ENCODE data around the gene CDH13.

CDH13 gene

GRCh38 chr16:83443972-83444371 lies 817.2 kb downstream of the CDH13 start:
- no peak for ATAC-seq
- no peak for TF ChIP-seq SNAI2 (CRISPR knock-in tag; IDR thresholded peaks at IDR 0.05)
- TF ChIP-seq ZC3H10 (CRISPR knock-in tag; IDR thresholded peaks at IDR 0.05) = no peak
- no peak for TF ChIP-seq RARB (CRISPR knock-in tag; IDR thresholded peaks at IDR 0.05)

DNA sequence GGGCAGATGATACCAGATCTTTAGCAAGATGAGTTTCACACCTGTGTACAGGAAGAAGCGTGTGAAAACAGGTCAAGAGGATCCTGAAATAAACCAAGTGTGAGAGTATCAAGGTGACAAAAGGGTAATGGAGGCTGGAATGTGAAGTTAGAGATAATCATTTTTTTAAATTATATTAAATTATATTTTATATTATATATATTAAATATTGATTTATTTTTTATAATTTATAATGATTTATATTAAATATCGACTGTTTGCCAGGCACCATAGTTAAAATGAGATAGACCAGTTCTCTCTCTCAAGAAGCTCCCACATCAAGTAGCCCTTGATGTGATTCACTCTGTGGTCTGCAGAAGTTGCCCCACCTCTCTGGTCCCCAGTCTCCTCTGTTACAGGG lies 820.8 kb downstream of the CDH13 start:
- TF ChIP-seq, protein P1, sequence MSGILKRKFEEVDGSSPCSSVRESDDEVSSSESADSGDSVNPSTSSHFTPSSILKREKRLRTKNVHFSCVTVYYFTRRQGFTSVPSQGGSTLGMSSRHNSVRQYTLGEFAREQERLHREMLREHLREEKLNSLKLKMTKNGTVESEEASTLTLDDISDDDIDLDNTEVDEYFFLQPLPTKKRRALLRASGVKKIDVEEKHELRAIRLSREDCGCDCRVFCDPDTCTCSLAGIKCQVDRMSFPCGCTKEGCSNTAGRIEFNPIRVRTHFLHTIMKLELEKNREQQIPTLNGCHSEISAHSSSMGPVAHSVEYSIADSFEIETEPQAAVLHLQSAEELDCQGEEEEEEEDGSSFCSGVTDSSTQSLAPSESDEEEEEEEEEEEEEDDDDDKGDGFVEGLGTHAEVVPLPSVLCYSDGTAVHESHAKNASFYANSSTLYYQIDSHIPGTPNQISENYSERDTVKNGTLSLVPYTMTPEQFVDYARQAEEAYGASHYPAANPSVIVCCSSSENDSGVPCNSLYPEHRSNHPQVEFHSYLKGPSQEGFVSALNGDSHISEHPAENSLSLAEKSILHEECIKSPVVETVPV (CRISPR knock-in tag; IDR thresholded peaks at IDR 0.05) = no peak
- TF ChIP-seq ARNTL (CRISPR knock-in tag; IDR thresholded peaks at IDR 0.05; ENCODE audit: borderline replicate concordance, low read depth) = no peak
- no peak for TF ChIP-seq RARB (CRISPR knock-in tag; IDR thresholded peaks at IDR 0.05)
- no peak for TF ChIP-seq TCF4 (CRISPR knock-in tag; IDR thresholded peaks at IDR 0.05; ENCODE audit: borderline replicate concordance)
- no peak for TF ChIP-seq ISL1 (CRISPR knock-in tag; IDR thresholded peaks at IDR 0.05)
- TF ChIP-seq SNAI2 (CRISPR knock-in tag; IDR thresholded peaks at IDR 0.05) = no peak
- TF ChIP-seq BACH2 (CRISPR knock-in tag; IDR thresholded peaks at IDR 0.05; ENCODE audit: borderline replicate concordance) = no peak
- no peak for TF ChIP-seq PPARA (CRISPR knock-in tag; IDR thresholded peaks at IDR 0.05; ENCODE audit: borderline replicate concordance)
- no peak for TF ChIP-seq CSDC2 (CRISPR knock-in tag; IDR thresholded peaks at IDR 0.05)
- TF ChIP-seq ZC3H10 (CRISPR knock-in tag; IDR thresholded peaks at IDR 0.05) = no peak
- TF ChIP-seq, protein P2, sequence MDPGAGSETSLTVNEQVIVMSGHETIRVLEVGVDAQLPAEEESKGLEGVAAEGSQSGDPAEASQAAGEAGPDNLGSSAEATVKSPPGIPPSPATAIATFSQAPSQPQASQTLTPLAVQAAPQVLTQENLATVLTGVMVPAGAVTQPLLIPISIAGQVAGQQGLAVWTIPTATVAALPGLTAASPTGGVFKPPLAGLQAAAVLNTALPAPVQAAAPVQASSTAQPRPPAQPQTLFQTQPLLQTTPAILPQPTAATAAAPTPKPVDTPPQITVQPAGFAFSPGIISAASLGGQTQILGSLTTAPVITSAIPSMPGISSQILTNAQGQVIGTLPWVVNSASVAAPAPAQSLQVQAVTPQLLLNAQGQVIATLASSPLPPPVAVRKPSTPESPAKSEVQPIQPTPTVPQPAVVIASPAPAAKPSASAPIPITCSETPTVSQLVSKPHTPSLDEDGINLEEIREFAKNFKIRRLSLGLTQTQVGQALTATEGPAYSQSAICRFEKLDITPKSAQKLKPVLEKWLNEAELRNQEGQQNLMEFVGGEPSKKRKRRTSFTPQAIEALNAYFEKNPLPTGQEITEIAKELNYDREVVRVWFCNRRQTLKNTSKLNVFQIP (CRISPR knock-in tag; IDR thresholded peaks at IDR 0.05; ENCODE audit: borderline replicate concordance, low read depth) = no peak
- no peak for TF ChIP-seq ZNF8 (CRISPR knock-in tag; IDR thresholded peaks at IDR 0.05)
- TF ChIP-seq ZFP3 (CRISPR knock-in tag; IDR thresholded peaks at IDR 0.05) = no peak
- TF ChIP-seq ESRRG (CRISPR knock-in tag; IDR thresholded peaks at IDR 0.05) = no peak
- TF ChIP-seq ZNF70 (CRISPR knock-in tag; IDR thresholded peaks at IDR 0.05) = no peak
- TF ChIP-seq ZNF565 (CRISPR knock-in tag; conservative IDR thresholded peaks at IDR 0.05; ENCODE audit: low read depth) = no peak
- TF ChIP-seq ZFP30 (CRISPR knock-in tag; IDR thresholded peaks at IDR 0.05) = no peak
- no peak for TF ChIP-seq PATZ1 (CRISPR knock-in tag; IDR thresholded peaks at IDR 0.05; ENCODE audit: borderline replicate concordance)
- ATAC-seq = no peak

DNA sequence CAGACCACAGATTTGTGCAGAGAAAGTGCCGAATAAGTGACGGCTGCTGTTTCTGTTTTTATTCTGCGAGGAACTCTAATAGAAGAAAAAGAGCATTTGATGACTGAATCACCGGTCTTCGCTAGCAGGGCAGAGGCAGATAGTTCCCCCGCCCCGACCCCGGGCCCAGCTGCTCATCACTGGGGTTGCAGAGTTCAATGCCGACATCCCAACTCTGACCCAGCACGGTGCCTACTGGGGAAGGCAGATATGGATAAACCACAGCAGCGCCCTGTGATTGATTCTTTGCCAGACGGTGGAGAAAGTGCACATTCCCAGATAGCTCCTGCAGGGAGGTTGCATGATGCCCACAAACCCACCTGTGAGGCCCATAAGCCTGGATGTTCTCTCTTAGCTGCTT lies 823.1 kb downstream of the CDH13 start:
- TF ChIP-seq RARB (CRISPR knock-in tag; IDR thresholded peaks at IDR 0.05) (no peak), ZFP3 (CRISPR knock-in tag; IDR thresholded peaks at IDR 0.05) (no peak), ZNF8 (CRISPR knock-in tag; IDR thresholded peaks at IDR 0.05) (no peak), TCF4 (CRISPR knock-in tag; IDR thresholded peaks at IDR 0.05; ENCODE audit: borderline replicate concordance) (no peak), ZNF70 (CRISPR knock-in tag; IDR thresholded peaks at IDR 0.05) (no peak), ZC3H10 (CRISPR knock-in tag; IDR thresholded peaks at IDR 0.05) (no peak), GLIS3 (CRISPR knock-in tag; IDR thresholded peaks at IDR 0.05) (no peak), TOX (CRISPR knock-in tag; IDR thresholded peaks at IDR 0.05; ENCODE audit: borderline replicate concordance) (no peak), OSR1 (CRISPR knock-in tag; IDR thresholded peaks at IDR 0.05) (no peak), ZFP30 (CRISPR knock-in tag; IDR thresholded peaks at IDR 0.05) (no peak), ESRRG (CRISPR knock-in tag; IDR thresholded peaks at IDR 0.05) (no peak), PPARA (CRISPR knock-in tag; IDR thresholded peaks at IDR 0.05; ENCODE audit: borderline replicate concordance) (no peak), ARNTL (CRISPR knock-in tag; IDR thresholded peaks at IDR 0.05; ENCODE audit: borderline replicate concordance, low read depth) (no peak)
- TF ChIP-seq, protein P1 (CRISPR knock-in tag; IDR thresholded peaks at IDR 0.05) = no peak
- TF ChIP-seq, protein P2 (CRISPR knock-in tag; IDR thresholded peaks at IDR 0.05; ENCODE audit: borderline replicate concordance, low read depth) = no peak
- ATAC-seq = no peak

Measured in SK-N-SH treated with all-trans-retinoic acid at 6 μM for 48 hours (cell line).